Spleen (tissue), 11 donors: Measurements from ENCODE around the gene C1QTNF1. TPM values are rescaled to one million over a fixed set of nuclear protein-coding genes. Genes with fewer than 3 reads are reported as not detected.

Source experiments
- DNase-seq: peaks from one replicate; pipeline ENCODE4 v3.0.0-alpha.2; 2020
- H3K27ac ChIP-seq, 8 donors: fragments of 200-600 bp; sonication (generic) in 7 of 8; 1 replicate in 4 of 8; 2 replicates in 4 of 8; pipeline versions ENCODE4 v1.5.0 to v1.8.0; 2016 to 2021; ENCODE audit warnings: inconsistent platforms in 4 of 8, mild to moderate bottlenecking in 4 of 8, moderate library complexity in 1 of 8
- H3K27me3 ChIP-seq, 7 donors: fragments of 200-600 bp; sonication (generic) in 6 of 7; replicated peaks in 1 of 7; 1 replicate in 4 of 7; 2 replicates in 3 of 7; pipeline versions ENCODE4 v1.5.0 to v1.8.0; 2016 to 2021; ENCODE audit warnings: inconsistent platforms in 3 of 7, mild to moderate bottlenecking in 1 of 7
- H3K36me3 ChIP-seq, 6 donors: fragments of 200-600 bp; sonication (generic) in 5 of 6; 1 replicate in 4 of 6; 2 replicates in 2 of 6; pipeline versions ENCODE4 v1.5.0 to v1.8.0; 2016 to 2021; ENCODE audit warnings: inconsistent platforms in 2 of 6
- H3K4me1 ChIP-seq, 6 donors: fragments of 200-600 bp; sonication (generic) in 5 of 6; 1 replicate in 3 of 6; 2 replicates in 3 of 6; pipeline versions ENCODE4 v1.5.0 to v1.8.0; 2016 to 2021; ENCODE audit warnings: inconsistent platforms in 3 of 6
- H3K4me3 ChIP-seq, 8 donors: fragments of 200-600 bp; sonication (generic) in 7 of 8; 1 replicate in 4 of 8; 2 replicates in 4 of 8; pipeline versions ENCODE4 v1.5.0 to v1.8.0; 2016 to 2021; ENCODE audit warnings: inconsistent platforms in 4 of 8, mild to moderate bottlenecking in 4 of 8, moderate library complexity in 2 of 8
- H3K9me3 ChIP-seq, 8 donors: fragments of 200-600 bp; sonication (generic) in 7 of 8; 1 replicate in 4 of 8; 2 replicates in 4 of 8; pipeline versions ENCODE4 v1.5.0 to v1.8.0; 2016 to 2021; ENCODE audit warnings: inconsistent platforms in 4 of 8
- CTCF ChIP-seq, 11 experiments: fragments of 200-600 bp in 7 of 11; fragments of 450-650 bp in 4 of 11; sonication (generic) in 4 of 11; IDR thresholded peaks in 8 of 11; conservative IDR thresholded peaks in 3 of 11; 1 replicate in 7 of 11; 2 replicates in 4 of 11; pipeline versions ENCODE4 v1.4.0 to v1.8.0; 2016 to 2021; ENCODE audit warnings: antibody characterized with exemption in 11 of 11, inconsistent platforms in 4 of 11, mild to moderate bottlenecking in 1 of 11
- POLR2A ChIP-seq, 3 donors: fragments of 450-650 bp; IDR thresholded peaks; one replicate each; pipeline ENCODE4 v1.5.1; 2017; ENCODE audit warnings: antibody characterized with exemption in 3 of 3, mild to moderate bottlenecking in 1 of 3
- POLR2AphosphoS5 ChIP-seq, 3 donors: sonication (generic); formaldehyde crosslinking; IDR thresholded peaks; one replicate each; pipeline ENCODE4 v1.5.1; 2017; ENCODE audit warnings: antibody characterized with exemption in 3 of 3
- WGBS, 5 donors: extraction: QIAGEN DNeasy Blood & Tissue Kit in 3 of 5; methylation state at CpG; one replicate each; pipeline versions ENCODE4 v1.1.5 to v1.1.7; 2013 to 2018; 5-methylcytosine and 5-hydroxymethylcytosine counted together
- intact Hi-C: fragments of 100-400 bp; cut with DNase I; formaldehyde crosslinking; loops from one replicate; pipeline ENCODE4 v1.15.0; 2023; ENCODE audit warnings: low total_unique reads
- polyA plus RNA-seq, 3 donors: library from polyadenylated mRNA; stranded (reverse); fragments of 200-250 nt; gene quantifications; one replicate each; pipeline ENCODE4 v1.2.1, GENCODE V29; 2013
- total RNA-seq, 7 donors: library from RNA; depleted of rRNA in 3 of 7; stranded (reverse); fragments of >200 nt in 3 of 7; fragmentation: NEBNext Ultra II Directional in 4 of 7; extraction: Animal tissue kit (Norgen Biotek cat#: 25700) in 4 of 7; gene quantifications; one replicate each; pipeline versions ENCODE4 v1.1.0 to v1.2.1, GENCODE V29; 2016 to 2021
- donor health status: healthy with polysubstance abuse.
- donor health status: DM: no; HTN: no; CAD: no; lungs with moderate emphysema.
- donor health status: DM: no; HTN: no; CAD: no.
- donor health status: Bipolar disorder and iron deficiency.
- donor health status: healthy.
- donor health status: DM: no; HTN: no; CAD: no.
- donor health status: DM: yes; HTN: yes; CAD: no.

C1QTNF1 gene
- total and polyA plus RNA-seq, 10 donors: 14.7 to 101 (median 44.4) TPM

GRCh38 chr17:78993241-78993956 lies 30.6 kb upstream of the C1QTNF1 start:
- Histone ChIP-seq H3K4me1 (peaks cover 10 to 86% (median 61%) of the 10 kb centered on the region in 6 donors), H3K9me3 (no peaks in the 10 kb centered on the region), H3K27me3 (no peaks in the 10 kb centered on the region), H3K27ac (peak overlapping the region; percentile 35 to 88 (median 80)), H3K36me3 (peaks cover 2 to 95% (median 81%) of the 10 kb centered on the region in 6 donors), H3K4me3 (peak overlapping the region in 1 of 8 donors; percentile 36)
- intact Hi-C loops: no loop called here
- DNase-seq: no peak
- TF ChIP-seq POLR2AphosphoS5 (IDR thresholded peaks at IDR 0.05): peak; percentile 83 to 84 (median 83)
- TF ChIP-seq POLR2A (IDR thresholded peaks at IDR 0.05): no peak
- peak; percentile 51 to 89 (median 77) for TF ChIP-seq CTCF (IDR thresholded peaks at IDR 0.05 in 8 of 11, conservative IDR thresholded peaks at IDR 0.05 in 3 of 11)
- WGBS, 5 donors: 56 to 70% (median 67%) methylated on average over 49 of the region's 49 CpGs

GRCh38 chr17:78993981-78994671 lies 29.8 kb upstream of the C1QTNF1 start:
- no peaks in the 10 kb centered on the region for H3K27me3 ChIP-seq
- H3K4me1 ChIP-seq: peaks cover 10 to 90% (median 63%) of the 10 kb centered on the region in 6 donors
- H3K9me3 ChIP-seq: no peaks in the 10 kb centered on the region
- H3K4me3 ChIP-seq: peak overlapping the region in 1 of 8 donors; percentile 36
- 77 to 91% (median 81%) methylated on average over 16 to 22 of the region's 22 CpGs for WGBS, 5 donors
- peaks cover 2 to 100% (median 89%) of the 10 kb centered on the region in 6 donors for H3K36me3 ChIP-seq
- intact Hi-C loops: no loop called here
- peak overlapping the region; percentile 35 to 88 (median 80) for H3K27ac ChIP-seq
- DNase-seq: no peak
- TF ChIP-seq POLR2A (IDR thresholded peaks at IDR 0.05): no peak
- TF ChIP-seq CTCF (IDR thresholded peaks at IDR 0.05 in 8 of 11, conservative IDR thresholded peaks at IDR 0.05 in 3 of 11): no peak
- no peak for TF ChIP-seq POLR2AphosphoS5 (IDR thresholded peaks at IDR 0.05)

GRCh38 chr17:78995022-78995760 lies 28.8 kb upstream of the C1QTNF1 start:
- Histone ChIP-seq H3K36me3 (peaks cover 2 to 100% (median 92%) of the 10 kb centered on the region in 6 donors), H3K27me3 (no peaks in the 10 kb centered on the region), H3K27ac (peak overlapping the region; percentile 35 to 88 (median 80)), H3K9me3 (no peaks in the 10 kb centered on the region), H3K4me1 (peaks cover 10 to 98% (median 66%) of the 10 kb centered on the region in 6 donors), H3K4me3 (peak overlapping the region in 1 of 8 donors; percentile 5)
- intact Hi-C loops: no loop called here
- 80 to 93% (median 86%) methylated on average over 34 of the region's 34 CpGs for WGBS, 5 donors
- peak in 1 of 3 donors; percentile 14 for TF ChIP-seq POLR2AphosphoS5 (IDR thresholded peaks at IDR 0.05)
- no peak for TF ChIP-seq POLR2A (IDR thresholded peaks at IDR 0.05)
- no peak for DNase-seq

GRCh38 chr17:78995761-78996451 lies 28.1 kb upstream of the C1QTNF1 start:
- no peak for DNase-seq
- peak in 2 of 3 donors; percentile 22 to 60 for TF ChIP-seq POLR2AphosphoS5 (IDR thresholded peaks at IDR 0.05)
- no peak for TF ChIP-seq CTCF (IDR thresholded peaks at IDR 0.05 in 8 of 11, conservative IDR thresholded peaks at IDR 0.05 in 3 of 11)
- no peaks in the 10 kb centered on the region for H3K27me3 ChIP-seq
- intact Hi-C loops: no loop called here
- H3K27ac ChIP-seq: peak overlapping the region; percentile 2 to 88 (median 80)
- 69 to 79% (median 70%) methylated on average over 14 to 18 of the region's 18 CpGs for WGBS, 5 donors
- H3K9me3 ChIP-seq: no peaks in the 10 kb centered on the region
- H3K36me3 ChIP-seq: peaks cover 2 to 100% (median 88%) of the 10 kb centered on the region in 6 donors
- peaks cover 10 to 92% (median 64%) of the 10 kb centered on the region in 6 donors for H3K4me1 ChIP-seq
- no peak overlapping the region for H3K4me3 ChIP-seq
